B cell (primary cell): Measurements from ENCODE around the gene TMEM52.

Source experiments
- EZH2 ChIP-seq: IDR thresholded peaks from 2 replicates; pipeline ENCODE4 v1.6.1; 2012; ENCODE audit warnings: borderline replicate concordance, low read depth, mild to moderate bottlenecking, moderate library complexity, low read length; ENCODE audit not compliant: insufficient read depth, poor library complexity, severe bottlenecking
- TF ChIP-seq, protein P1 (sequence below): fragments of 200-600 bp; IDR thresholded peaks from one replicate; pipeline ENCODE4 v1.8.0; 2022; ENCODE audit warnings: antibody characterized with exemption, mild to moderate bottlenecking

DNA sequence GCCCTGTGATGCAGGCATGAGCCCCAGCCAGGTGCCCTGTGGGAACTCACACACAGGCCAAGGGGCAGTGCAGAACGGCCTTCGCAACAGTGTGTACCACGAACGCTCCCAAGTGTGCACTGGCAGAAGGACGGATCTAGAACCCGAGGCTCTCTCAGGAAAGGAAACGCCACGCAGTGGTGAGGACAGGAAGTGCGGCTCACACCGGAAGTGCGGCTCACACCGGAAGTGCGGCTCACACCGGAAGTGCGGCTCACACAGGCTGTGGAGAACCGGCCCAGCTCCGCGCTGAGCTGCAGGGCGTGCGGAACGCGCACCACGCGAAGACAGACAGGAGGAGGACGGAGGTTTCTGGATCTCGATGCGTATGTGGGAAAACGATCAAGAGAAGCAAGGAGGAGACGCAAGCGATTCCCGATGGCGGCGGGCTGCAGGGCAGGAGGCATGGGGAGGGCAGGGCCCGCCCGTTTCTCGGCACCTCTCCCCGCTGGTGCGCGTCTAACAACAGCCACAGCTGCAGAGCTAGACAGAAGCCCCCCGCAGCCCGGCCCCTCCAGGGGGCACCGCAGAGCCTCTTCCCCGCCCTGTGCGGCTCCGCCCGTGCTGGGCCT, 35.9 kb upstream of the TMEM52 start:
- TF ChIP-seq EZH2, result no peak
- TF ChIP-seq, protein P1, sequence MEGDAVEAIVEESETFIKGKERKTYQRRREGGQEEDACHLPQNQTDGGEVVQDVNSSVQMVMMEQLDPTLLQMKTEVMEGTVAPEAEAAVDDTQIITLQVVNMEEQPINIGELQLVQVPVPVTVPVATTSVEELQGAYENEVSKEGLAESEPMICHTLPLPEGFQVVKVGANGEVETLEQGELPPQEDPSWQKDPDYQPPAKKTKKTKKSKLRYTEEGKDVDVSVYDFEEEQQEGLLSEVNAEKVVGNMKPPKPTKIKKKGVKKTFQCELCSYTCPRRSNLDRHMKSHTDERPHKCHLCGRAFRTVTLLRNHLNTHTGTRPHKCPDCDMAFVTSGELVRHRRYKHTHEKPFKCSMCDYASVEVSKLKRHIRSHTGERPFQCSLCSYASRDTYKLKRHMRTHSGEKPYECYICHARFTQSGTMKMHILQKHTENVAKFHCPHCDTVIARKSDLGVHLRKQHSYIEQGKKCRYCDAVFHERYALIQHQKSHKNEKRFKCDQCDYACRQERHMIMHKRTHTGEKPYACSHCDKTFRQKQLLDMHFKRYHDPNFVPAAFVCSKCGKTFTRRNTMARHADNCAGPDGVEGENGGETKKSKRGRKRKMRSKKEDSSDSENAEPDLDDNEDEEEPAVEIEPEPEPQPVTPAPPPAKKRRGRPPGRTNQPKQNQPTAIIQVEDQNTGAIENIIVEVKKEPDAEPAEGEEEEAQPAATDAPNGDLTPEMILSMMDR, result no peak
